ENCODE results near the gene CALY. TPM values are rescaled to one million over a fixed set of nuclear protein-coding genes. Genes with fewer than 3 reads are reported as not detected.

CALY gene, protein sequence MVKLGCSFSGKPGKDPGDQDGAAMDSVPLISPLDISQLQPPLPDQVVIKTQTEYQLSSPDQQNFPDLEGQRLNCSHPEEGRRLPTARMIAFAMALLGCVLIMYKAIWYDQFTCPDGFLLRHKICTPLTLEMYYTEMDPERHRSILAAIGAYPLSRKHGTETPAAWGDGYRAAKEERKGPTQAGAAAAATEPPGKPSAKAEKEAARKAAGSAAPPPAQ
- total RNA-seq: not detected
- under 1 TPM in 3 of 6 donors, not detected in 3; 0.22 to 0.55 (median 0.27) TPM for polyA plus RNA-seq (ENCODE audit: insufficient read length in 6 of 6)
- long read RNA-seq, donor 1: 0 reads
- long read RNA-seq, donor 2: 0 reads
- long read RNA-seq, donor 3, partial matches to known transcripts: 0 of 1 reads
- long read RNA-seq, donor 3, other reads (novel, unspliced or antisense): 0 of 1 reads
- long read RNA-seq, donor 4: 0 reads
- long read RNA-seq, donor 5: 0 reads
- long read RNA-seq, donor 6: 0 reads
- long read RNA-seq, donor 7, partial matches to known transcripts: 0 of 1 reads
- long read RNA-seq, donor 7, other reads (novel, unspliced or antisense): 0 of 1 reads
- long read RNA-seq, donor 8: 0 reads
- long read RNA-seq, donor 9: 0 reads
- long read RNA-seq, donor 10: 0 reads
- long read RNA-seq, donor 11, transcript CALY-205 (2 exons, 655 nt): minor isoform, 38 of 234 reads
- long read RNA-seq, donor 11, transcript CALY-202 (3 exons, 783 nt): minor isoform, 8 of 234 reads
- long read RNA-seq, donor 11, transcript CALY-201 (6 exons, 2,271 nt): major isoform, 128 of 234 reads
- long read RNA-seq, donor 11, partial matches to known transcripts: 48 of 234 reads
- long read RNA-seq, donor 11, other reads (novel, unspliced or antisense): 12 of 234 reads
- long read RNA-seq, donor 12: 0 reads

DNA sequence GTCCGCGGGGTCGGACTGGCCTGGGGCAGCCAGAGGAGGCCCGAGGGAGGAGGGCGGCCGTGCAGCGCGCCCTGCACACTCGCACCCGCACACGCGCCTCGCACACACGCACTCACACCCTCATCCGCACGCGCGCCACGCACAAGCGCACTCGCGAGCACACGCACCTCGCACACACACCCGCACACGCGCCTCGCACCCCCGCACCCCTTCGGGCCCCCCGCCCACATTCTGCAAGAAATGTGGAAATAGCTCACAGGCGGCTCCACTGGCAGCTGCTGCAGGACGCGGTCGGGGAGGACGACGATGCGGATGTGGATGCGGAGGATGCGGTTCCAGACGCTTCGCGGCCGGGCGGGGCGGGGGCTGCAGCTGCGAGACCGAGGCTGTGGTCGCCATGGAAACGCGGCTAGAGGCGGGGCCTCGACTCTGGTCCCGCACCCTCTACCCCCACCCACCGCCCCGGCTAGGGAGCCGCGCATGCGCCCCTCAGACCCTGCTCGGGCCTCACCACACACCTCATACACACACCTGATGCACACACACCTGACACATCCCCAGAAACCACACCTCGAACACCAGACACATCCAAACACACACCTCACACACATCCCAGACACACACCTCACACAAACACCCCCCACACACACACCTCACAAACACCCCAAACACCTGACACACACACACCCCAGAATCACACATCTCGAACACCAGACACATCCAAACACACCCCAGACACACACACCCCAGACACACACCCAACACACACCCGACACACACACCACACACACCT is at the start of gene CALY:
CALY (minus strand) TSS at position 320 of the 793 bp plus-strand sequence. CDS start 7,907 bp downstream, outside the sequence.
- peak; percentile 10 for ATAC-seq
- peak within 1 kb of the TSS in 1 of 2 donors; percentile 28 for H3K4me3 ChIP-seq
- peaks cover 30 to 72% of the 10 kb centered on the region in 2 donors for H3K27me3 ChIP-seq

DNA sequence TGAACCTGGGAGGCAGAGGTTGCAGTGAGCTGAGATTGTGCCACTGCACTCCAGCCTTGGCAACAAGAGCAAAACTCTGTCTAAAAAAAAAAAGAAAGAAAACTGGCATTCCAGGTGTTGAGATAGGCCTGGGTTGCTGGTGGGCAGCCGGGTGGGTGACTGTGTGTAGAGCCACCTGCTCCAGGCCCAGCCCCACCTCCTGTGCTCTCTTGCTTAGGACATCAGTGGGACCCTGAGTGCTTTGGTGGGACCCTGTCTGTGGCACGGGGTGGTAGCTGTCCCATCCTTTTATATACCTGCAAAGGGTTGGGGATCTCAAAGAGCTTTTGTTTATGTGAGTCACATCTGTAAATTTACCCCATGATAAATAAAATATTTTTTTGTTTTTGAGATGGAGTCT is 48.5 kb upstream of the CALY start:
- intact Hi-C loops (cut with DNase I): no loop called here
- TF ChIP-seq, protein P1, sequence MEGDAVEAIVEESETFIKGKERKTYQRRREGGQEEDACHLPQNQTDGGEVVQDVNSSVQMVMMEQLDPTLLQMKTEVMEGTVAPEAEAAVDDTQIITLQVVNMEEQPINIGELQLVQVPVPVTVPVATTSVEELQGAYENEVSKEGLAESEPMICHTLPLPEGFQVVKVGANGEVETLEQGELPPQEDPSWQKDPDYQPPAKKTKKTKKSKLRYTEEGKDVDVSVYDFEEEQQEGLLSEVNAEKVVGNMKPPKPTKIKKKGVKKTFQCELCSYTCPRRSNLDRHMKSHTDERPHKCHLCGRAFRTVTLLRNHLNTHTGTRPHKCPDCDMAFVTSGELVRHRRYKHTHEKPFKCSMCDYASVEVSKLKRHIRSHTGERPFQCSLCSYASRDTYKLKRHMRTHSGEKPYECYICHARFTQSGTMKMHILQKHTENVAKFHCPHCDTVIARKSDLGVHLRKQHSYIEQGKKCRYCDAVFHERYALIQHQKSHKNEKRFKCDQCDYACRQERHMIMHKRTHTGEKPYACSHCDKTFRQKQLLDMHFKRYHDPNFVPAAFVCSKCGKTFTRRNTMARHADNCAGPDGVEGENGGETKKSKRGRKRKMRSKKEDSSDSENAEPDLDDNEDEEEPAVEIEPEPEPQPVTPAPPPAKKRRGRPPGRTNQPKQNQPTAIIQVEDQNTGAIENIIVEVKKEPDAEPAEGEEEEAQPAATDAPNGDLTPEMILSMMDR (IDR thresholded peaks at IDR 0.05): no peak
- ATAC-seq (no peak), DNase-seq (peak in 2 of 4 donors; percentile 13 to 50)
- Histone ChIP-seq H3K36me3 (peaks cover 0 to 6% of the 10 kb centered on the region in 2 donors), H3K9me3 (no peaks in the 10 kb centered on the region), H3K27ac (no peak overlapping the region), H3K4me1 (peaks cover 0 to 12% of the 10 kb centered on the region in 2 donors), H3K4me3 (no peak overlapping the region), H3K27me3 (peaks cover 0 to 4% of the 10 kb centered on the region in 2 donors)

More for the DNA sequence above, at the start of gene CALY:
- Histone ChIP-seq H3K4me1 (peaks cover 10 to 22% of the 10 kb centered on the region in 2 donors), H3K36me3 (no peaks in the 10 kb centered on the region), H3K9me3 (no peaks in the 10 kb centered on the region), H3K27ac (no peak within 1 kb of the TSS)
- peak in 2 of 4 donors; percentile 26 to 81 for DNase-seq
- TF ChIP-seq, protein P1 (IDR thresholded peaks at IDR 0.05): no peak
- intact Hi-C loops (cut with DNase I): no loop called here

DNA sequence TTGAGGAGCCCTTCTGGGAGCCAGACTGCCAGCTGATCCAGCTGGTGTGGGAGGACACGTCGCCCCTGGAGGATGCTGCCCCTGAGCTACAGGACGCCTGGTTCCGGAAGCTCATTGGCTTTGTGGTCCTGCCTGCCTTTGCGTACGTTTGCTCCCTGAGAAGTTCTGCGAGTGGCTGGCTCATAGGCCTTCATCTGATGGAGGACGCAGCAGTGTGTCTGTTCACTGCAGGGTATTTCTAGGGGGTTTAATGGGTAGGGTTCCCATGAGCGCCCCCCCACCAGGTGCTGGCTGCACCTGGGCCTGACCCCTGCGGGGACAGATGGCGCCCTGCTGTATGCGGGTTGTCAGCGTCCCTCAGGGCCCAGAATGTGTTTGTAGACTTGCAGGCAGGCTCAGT is 47.4 kb upstream of the CALY start:
- intact Hi-C loops (cut with DNase I): no loop called here
- ATAC-seq (no peak), DNase-seq (peak in 2 of 4 donors; percentile 24 to 40)
- Histone ChIP-seq H3K27ac (no peak overlapping the region), H3K9me3 (no peaks in the 10 kb centered on the region), H3K27me3 (peaks cover 0 to 15% of the 10 kb centered on the region in 2 donors), H3K36me3 (peaks cover 0 to 1% of the 10 kb centered on the region in 2 donors), H3K4me3 (no peak overlapping the region), H3K4me1 (peaks cover 0 to 14% of the 10 kb centered on the region in 2 donors)
- TF ChIP-seq, protein P1 (IDR thresholded peaks at IDR 0.05): no peak

DNA sequence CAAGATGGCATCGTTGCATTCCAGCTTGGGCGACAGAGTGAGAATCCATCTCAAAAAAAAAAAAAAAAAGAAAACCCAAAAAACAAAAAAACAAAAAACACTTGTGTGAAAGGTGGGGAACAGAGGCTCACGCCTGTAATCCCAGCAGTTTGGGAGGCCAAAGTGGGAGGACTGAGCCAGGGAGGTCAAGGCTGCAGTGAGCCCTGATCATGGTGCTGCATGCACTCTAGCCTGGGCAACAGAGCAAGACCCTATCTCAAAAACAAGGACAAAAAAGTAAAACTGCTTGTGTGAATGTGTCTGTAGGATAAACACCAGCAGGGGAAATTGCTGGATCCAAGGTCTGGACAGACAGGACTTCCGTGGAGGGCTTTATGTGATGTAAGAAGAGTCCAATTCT is 46.9 kb upstream of the CALY start:
- intact Hi-C loops (cut with DNase I): no loop called here
- H3K36me3 ChIP-seq: no peaks in the 10 kb centered on the region
- ATAC-seq (no peak), DNase-seq (no peak)
- H3K4me1 ChIP-seq: peaks cover 0 to 15% of the 10 kb centered on the region in 2 donors
- H3K4me3 ChIP-seq: no peak overlapping the region
- no peaks in the 10 kb centered on the region for H3K9me3 ChIP-seq
- TF ChIP-seq, protein P1 (IDR thresholded peaks at IDR 0.05): no peak
- no peak overlapping the region for H3K27ac ChIP-seq
- peaks cover 0 to 16% of the 10 kb centered on the region in 2 donors for H3K27me3 ChIP-seq

Data from left lung (tissue), 14 donors.